Activated gamma-delta T cell treated with Interleukin-2 at 50 U/mL for 16 hours (primary cell): ENCODE data around the gene PXT1.
A peak's percentile ranks its signal among the peaks of the same experiment; 100 is the strongest.
"Not testable (repeated sequence)": the region's sequence is repeated elsewhere in the genome, so short reads cannot be mapped to it uniquely, and the experiment has no call there.

ENCODE experiments used
- DNase-seq: peaks from one replicate; pipeline ENCODE4 v3.0.0-alpha.2; 2020

PXT1 gene

DNA sequence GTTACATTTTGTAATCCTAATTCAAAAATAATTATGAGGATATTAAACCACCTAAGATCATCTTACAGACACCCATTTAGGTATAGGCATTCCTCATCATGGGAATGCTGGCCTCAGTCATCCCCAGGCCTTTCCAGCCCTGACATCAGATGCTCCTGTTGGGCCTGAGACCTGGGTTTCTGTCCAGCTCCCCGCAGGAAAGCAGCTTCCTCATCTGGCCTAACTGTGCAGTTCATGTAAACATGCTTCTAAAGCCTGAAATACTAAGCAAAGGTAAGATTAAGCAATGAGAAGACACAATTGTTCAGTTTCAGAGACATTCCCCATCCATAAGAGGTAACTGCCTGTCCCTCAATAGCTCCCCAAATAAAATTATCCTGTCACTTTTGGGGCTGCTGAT is 74.2 kb downstream of the PXT1 start:
- no peak for DNase-seq

DNA sequence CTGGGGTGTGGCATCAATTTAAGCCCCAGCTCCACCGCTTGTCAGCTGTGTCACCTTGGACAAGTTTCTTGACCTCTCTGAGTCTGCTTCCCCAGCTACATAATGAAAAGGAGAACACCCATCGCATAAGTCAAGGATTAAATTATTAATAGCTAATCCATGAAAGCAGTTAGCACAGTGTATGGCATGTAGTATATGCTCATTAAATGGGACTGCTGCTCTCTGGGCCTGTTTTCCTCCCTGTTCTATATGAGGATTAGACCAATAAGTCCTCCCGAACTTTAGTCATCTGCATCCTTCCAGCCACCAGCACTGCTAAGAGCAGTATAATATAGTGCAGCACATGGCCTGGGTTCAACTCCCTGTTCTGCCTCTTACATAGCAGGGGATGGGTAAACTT is 74.9 kb downstream of the PXT1 start:
- DNase-seq = no peak

GRCh38 chr6:36364669-36365479 is 77.8 kb downstream of the PXT1 start:
- DNase-seq = no peak

DNA sequence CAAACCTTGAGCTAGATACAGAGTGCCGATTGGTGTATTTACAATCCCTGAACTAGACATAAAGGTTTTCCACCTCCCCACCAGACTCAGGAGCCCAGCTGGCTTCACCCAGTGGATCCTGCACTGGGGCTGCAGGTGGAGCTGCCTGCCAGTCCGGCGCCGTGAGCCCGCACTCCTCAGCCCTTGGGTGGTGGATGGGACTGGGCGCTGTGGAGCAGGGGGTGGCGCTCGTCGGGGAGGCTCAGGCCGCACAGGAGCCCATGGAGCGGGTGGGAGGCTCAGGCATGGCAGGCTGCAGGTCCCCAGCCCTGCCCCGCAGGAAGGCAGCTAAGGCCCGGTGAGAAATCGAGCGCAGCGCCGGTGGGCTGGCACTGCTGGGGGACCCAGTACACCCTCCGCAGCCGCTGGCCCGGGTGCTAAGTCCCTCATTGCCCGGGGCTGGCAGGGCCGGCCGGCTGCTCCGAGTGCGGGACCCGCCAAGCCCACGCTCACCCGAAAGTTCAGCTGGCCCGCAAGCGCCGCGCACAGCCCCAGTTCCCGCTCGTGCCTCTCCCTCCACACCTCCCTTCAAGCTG is 78.5 kb downstream of the PXT1 start:
- DNase-seq = not testable (repeated sequence)

- not testable (repeated sequence) for DNase-seq
These were observed 79.3 kb downstream of the PXT1 start for GRCh38 chr6:36363371-36363752.

GRCh38 chr6:36362551-36363370 is 79.9 kb downstream of the PXT1 start:
- DNase-seq = no peak

DNA sequence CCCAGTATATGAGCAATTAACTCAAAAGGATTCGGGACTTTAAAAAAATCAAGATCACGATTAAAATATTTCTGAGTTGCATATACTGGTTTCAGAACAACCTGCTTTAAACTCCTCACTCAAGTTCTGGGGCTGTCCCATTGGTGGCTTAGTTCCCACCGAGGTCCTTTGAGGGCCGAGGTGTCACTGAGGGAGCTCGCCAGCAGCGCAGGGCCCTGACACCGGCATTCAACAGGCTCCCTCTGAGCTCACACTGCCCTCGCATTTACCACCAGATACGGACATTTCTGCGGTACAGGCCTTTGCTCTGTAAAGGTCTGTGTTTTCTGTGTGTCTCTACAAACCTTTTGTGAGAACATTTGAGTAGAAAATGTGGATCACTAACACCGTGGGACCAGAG is 81.6 kb downstream of the PXT1 start:
- no peak for DNase-seq

- peak; percentile 66 for DNase-seq
These were observed 82.2 kb downstream of the PXT1 start for GRCh38 chr6:36360241-36361054.

- no peak for DNase-seq
These were observed 84.3 kb downstream of the PXT1 start for GRCh38 chr6:36358226-36358915.

DNA sequence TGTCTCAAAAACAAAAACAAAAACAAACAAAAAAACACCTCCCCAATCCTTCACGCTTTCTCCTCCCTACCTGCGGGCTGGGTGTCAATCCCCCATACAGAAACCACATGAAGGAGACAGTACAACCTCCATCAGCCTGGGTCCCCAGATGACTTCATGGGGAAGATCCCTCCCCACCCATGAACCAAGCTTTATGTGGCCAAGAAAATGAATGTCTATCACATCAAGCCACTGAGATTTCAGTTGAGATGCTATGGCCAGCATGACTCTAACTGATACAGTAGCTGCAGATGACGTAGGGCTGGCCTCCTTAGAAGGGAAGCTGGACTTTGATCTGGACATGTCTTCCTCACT is 84.8 kb downstream of the PXT1 start:
- peak; percentile 6 for DNase-seq

GRCh38 chr6:36355819-36356218 is 86.8 kb downstream of the PXT1 start:
- DNase-seq = no peak

DNA sequence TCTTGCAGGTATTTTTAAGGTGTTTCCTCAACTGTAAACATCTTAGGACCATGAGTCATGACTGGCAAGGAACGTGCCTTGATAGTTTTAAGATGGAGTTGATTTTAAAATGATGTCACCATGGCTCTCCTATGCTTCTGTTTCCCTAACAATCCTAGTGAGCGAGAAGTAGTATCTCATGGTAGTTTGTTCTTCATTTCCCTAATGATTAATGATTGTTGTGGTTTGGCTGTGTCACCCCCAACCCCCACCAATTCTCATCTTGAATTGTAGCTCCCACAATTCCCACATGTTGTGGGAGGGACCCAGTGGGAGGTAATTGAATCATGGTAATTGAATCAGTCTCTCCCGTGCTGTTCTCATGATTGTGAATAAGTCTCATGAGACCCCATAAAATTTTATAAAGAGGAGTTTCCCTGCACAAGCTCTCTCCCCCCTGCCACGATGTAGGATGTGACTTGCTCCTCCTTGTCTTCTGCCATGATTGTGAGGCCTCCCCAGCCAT is 89.2 kb downstream of the PXT1 start:
- no peak for DNase-seq

DNA sequence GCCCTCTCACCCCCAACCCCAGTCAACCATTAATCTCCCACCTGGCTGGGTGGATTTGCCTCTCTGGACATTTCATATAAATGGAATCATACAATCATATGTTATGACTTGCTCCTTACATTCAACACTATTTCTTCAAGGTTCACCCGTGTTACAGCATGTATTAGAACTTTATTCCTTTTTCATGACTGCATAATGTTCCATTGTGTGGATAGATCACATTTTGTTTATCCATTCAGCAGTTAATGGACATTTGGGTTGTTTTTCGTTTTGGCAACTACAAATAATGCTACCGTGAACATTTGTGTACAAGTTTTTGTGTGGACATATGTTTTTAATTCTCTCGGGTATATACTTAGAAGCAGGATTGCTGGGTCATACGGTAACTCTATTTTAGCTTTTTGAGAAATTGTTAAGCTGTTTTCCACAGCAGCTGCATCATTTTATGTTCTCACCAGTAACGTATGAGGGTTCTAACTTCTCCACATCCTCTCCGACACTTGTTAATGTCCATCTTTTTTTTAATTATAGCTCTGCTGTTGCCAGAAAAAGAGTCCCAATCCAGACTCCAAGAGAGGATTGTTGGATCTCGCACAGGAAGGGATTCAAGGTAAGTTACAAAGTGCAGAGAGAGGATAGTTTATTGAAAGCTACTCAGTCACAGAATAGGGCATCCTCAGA is 90.0 kb downstream of the PXT1 start:
- DNase-seq = no peak

DNA sequence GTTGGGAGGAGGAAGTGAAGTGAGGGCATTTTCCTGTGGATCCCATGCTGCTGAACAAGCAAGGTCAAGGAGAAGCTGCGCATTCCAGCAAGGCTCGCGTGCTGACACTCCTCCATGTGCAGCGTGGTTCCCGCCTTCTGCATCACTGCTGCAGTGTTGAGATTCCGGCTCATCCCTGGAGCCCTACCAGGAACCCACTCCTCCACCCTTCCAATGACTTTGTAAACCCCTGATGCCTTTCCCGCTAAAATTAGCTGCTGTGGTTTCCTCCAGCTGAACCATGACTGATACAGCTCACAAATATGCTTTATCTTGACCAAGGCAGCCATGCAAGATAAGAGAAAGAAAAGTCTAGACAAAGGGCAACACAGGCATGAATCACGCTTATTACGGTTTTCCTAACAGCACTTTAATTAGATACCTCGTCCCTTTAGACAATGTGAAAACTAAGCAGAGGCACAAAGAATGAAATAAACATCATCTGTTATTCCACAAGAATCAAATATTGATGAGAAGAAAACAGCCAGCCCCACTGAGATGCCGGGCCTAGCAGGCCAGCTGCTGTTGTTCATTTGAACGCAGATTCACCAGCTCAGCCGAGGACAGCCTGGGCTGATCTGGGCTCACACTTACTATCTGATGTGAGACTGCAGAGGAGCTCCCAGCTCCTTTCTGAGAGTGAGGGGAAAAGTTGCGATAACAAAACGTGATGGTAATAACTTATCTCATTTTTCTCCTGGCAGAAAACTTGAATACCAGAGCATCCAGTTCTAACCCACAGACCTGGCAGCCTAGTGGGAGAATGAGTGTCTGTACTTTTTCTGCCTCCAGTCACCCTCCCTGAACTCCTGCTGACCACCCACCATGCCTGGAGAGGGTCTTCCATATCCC is 91.7 kb downstream of the PXT1 start:
- no peak for DNase-seq

DNA sequence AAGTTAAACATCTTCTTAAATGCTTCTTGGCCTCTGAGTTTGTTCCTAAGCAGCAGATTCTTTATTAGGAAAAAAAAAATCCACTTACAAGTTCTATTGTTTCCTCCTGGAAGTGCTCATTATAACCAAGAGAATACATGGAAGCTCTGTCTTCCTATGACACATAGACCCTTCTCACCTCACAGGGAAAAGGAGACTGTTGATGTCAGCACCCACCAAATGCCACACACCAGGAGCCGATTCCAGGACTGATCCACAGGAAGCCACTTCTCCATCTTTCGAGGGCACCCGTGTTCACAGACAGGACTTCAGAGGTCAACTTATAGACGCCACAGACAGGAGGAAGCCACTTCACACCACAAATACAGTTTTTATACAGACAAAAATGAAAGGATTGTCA is 92.6 kb downstream of the PXT1 start:
- DNase-seq = no peak

DNA sequence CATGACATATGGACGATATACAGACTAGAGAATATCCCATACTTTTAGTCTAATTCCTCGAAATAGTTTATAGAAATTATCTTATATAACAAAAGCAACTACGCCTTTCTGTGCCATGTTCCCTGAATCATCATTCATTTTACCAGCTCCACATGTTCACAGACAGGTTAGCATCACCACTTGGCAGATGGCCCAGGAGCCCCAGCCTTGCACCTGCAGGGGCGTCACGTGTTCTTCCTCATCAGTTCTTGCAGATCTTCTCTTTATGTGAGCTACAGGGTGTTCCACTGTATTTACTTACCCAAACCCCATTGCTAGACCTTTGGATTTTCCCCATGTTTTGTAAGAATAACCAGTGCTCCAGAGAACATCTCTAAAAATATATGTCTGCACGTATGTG is 93.4 kb downstream of the PXT1 start:
- peak; percentile 14 for DNase-seq

DNA sequence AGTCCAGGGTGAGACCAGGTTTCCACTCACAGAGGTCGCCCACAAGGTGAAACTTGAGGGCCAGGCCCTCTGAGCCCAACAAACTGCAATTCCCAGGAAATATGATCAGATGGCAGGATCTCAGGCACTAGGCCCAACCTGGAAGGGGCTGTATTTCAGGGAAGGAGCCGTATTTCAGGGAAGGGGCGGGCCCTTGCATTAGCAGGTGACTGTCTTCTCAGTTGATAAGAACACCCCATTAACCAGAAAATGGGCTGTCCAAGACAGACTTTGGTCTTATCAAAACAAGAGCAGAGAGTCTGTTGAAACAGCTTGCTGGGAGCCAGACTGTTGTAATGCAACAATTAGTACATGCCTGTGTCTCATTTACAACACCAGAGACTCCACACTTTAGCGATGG is 95.0 kb downstream of the PXT1 start:
- no peak for DNase-seq

DNA sequence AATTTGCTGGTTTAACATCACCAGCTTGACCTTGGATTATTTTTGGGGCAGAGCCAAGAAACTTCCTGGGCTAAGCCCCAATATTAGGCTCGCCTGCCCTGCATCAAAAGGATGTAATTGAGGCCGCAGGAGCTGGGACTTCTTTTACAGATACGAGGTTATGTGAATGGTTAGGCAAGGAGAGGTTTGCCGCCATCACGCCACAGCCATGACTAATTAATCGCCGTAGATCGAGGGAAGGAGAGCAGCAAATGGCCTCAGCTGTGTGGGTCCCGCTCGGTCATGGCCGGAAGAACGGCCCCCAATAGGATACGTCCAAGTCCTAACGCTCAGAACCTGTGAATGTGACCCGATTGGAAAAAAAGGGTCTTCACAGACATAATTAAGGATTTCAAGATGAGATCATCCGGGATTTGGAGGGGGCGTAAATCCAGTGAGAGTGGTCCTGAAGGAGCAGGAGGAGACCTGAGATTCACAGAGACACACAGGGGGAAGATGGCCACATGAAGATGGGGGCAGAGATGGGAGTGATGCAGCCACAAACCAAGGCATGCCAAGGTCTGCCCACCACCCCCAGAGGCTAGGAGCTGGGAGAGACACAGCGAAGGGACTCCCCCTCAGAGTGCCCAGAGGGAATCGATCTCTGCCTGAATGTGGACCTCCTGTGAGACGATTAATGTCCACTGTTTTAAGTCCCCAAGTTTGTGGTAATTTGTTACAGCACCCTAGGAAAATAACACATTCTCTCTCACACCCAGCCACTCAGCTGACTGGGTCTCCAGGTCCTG is 96.0 kb downstream of the PXT1 start:
- no peak for DNase-seq

- no peak for DNase-seq
These were observed 96.8 kb downstream of the PXT1 start for GRCh38 chr6:36345681-36346466.
